ENCODE data around the gene ARHGEF17.

The ARHGEF17 gene

DNA sequence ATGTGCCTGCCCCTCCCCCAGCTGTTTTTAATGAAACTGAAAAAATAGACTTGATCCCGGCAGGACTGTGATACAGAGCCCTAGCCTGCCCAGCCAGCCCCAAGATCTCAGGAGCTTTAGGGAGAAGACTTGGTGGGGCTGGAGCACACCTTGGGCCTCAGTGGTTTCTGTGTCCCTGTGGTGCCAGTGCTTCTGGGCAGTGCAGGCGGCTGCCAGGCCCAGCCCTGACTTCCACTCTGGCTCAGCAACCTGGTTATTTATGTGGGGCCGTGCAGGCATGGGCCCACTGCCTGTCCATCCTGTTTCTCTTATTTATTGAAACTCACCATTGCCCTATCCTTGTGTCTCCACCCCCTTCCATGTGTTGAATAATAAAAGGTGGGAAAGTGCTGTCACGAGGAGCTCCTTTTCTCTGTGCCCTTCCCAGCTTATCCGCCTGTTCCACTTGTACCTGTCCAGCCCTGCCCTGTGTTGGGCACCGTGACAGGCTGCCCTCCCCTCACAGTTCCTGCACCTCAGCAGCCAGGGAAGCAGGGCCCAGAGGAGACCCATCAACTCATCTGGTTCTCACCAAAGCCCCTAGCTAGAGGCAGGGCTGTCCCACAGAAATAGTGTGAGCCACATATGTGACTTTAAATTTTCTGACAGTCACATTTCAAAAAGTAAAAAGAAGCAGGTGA is 88.3 kb downstream of the ARHGEF17 start:
- DNase-seq: no peak

DNA sequence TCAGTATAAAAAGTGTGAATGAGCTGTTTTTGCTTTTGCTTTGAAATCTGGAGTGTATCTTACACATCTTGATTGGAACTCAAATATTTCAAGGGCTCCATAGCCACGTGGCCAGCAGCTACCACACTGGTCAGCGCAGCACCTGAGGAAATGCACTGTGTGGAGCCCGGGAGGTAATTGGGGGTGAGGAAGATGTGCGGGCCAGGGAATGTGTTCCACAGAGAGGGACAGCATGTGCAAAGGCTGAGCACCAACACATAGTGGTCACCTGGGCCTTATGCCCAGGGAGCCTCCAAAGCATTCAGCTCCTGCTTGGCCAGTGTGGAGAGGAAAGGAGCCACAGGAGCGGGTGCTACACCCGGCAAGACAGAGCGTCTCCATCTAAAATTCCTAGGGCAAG is 88.9 kb downstream of the ARHGEF17 start:
- no peak for DNase-seq

DNA sequence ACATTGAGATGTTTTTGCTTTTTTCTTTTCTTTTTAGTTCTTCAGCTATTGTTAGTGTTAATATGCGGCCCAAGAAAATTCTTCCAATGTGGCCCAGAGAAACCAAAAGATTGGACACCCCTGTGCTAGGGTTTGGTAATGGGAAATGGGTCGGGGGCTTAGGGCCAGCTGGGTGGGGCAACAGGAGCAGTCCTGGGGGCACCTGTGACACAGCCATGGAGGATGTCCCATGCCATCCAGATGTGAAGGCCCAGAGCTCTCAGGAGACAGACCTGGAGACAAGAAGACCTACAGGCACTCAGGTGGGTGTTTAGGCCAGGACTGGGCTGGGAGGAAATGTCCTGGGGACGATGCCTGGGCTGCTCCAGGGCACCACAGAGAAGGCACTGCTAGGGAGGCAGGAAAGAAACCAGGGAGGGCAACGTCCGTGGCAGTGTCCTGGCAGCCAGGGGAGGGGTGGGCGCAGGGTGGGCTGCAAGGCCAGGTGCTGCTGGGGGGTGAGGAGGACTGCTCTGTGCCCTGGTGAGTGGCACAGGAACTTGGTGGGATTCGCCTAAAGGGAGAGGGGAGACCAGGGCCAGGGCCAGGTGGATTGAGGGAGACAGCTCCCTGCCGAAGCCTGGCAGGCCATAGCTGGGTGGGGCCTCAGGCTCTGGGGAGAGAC is 89.5 kb downstream of the ARHGEF17 start:
- DNase-seq: no peak

DNA sequence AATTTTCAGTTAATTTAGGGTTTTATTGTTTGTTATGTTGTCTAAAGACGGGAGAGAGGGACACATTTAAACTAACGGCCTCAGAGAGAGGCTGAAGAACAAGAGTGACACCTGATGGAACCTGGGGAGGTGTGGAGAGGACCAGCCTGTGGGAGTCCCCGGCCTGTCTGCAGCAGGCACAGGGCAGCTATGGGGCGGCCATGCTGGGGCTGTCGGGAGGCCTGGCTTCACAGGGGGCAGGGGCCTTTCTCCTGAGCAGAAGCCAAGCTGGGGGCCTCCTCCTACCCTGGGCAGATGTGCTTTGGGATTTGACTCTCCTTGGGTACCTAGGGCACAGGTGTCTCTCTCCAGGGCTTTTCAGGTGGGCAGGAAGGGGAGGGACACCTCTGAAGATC is 90.1 kb downstream of the ARHGEF17 start:
- DNase-seq: no peak

DNA sequence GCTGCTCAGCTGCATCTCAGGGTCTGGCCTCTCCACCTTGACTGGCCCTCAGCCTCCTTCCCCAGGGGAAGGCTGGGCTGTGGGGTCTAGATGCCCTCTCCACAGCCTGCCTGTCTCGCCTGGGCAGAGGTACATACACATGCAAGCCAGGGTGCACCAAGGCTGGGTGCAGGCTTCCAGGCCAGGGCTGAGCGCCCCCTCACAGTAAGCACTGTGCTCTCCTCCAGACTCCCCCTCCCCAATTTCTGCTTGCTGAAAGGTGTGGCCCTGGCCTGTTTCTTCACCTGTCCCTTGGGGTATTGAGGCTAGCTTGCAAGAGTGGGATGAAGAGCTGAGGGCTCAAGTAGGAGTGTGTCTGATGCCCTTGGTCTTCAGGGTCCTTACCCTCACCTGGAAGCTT is 90.6 kb downstream of the ARHGEF17 start:
- DNase-seq: no peak

DNA sequence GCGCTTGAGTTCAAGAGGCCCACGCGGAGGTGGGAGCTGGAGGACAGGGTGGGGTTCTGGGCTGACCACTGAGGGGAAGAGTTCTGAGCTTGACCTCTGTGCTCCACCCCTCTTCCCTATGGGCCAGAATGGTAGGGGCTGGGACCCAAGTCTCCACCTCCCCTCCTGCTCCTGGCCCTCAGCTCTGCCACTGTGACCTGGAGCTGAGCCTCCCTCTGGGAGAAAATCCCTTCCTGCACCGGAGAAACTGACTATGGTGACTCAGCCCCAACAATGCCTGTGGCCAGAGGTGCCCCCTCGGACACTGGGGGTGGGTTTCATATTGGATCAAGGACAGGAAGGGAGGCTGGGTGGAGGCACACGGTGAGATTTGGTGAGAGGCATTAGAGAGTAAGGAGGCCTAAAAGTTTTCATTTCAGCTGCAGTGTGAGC is 91.1 kb downstream of the ARHGEF17 start:
- DNase-seq: no peak

DNA sequence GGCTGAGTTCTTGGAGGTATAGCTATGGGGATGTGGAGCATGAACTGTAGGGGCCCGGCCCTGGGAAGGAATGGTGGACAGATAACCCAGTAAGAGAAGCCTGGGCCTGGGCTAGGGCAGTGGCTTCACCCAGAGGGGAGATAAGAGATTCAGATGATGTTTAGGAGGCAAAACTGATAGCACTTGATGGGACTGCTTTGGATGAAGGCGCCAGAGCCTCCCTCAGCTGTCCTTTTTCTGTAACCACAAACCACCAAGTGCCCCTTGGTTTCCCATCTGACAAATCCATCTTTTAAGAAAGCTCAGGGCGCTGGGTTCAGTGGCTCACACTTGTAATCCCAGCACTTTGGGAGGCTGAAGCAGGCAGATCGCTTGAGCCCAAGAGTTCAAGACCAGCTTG is 91.6 kb downstream of the ARHGEF17 start:
- no peak for DNase-seq

DNA sequence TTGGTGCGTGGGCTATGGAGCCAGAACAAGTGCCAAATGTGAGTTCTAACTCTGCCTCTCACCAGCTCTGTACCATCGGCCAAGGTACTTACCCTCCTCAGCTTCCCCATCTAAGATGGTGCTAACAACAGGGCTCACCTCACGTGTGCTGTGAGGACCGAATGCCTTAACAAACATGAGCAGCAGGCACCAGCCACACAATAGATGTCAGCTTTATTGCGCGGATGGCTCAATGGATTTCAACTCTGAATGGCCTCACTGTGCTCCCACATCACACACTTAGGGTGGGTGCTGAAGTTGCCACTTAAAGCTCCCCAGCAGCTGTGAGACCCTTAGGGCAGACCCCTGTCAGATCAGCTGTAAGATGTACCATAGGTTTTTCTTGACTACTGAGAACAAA is 92.2 kb downstream of the ARHGEF17 start:
- DNase-seq: no peak

DNA sequence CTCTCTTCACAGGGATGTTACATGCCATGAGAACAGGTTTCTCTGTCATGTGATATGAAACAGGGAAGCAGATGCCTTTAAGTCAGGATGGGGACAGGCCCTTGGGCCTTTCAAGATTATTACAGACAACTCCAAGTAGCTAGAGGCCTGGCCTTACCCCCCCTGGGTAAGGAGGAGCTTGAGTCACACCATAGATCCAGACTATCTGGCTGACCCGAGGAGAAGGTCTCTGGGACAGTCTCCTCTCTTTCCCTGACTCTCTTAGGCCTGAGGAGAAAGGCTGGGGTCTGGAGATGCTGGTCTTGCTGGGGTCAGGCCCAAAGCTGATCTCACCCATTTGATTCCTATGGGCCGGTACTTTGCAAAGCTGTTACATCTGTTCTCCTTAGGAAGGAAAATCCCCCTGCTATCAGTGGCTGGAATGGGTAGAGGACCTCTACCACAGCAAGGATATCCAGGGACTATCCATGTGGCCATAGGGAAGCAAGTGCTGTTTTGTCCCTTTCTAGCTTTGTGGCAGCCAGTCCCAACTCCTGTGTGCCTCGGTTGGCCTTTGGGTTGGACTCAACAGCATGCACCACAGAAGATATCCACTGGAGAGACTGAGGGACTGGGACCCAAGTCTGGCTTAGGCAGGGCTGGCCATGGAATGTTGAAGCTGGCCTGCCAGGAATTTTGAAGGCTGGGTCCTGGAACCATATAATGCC is 93.3 kb downstream of the ARHGEF17 start:
- no peak for DNase-seq

DNA sequence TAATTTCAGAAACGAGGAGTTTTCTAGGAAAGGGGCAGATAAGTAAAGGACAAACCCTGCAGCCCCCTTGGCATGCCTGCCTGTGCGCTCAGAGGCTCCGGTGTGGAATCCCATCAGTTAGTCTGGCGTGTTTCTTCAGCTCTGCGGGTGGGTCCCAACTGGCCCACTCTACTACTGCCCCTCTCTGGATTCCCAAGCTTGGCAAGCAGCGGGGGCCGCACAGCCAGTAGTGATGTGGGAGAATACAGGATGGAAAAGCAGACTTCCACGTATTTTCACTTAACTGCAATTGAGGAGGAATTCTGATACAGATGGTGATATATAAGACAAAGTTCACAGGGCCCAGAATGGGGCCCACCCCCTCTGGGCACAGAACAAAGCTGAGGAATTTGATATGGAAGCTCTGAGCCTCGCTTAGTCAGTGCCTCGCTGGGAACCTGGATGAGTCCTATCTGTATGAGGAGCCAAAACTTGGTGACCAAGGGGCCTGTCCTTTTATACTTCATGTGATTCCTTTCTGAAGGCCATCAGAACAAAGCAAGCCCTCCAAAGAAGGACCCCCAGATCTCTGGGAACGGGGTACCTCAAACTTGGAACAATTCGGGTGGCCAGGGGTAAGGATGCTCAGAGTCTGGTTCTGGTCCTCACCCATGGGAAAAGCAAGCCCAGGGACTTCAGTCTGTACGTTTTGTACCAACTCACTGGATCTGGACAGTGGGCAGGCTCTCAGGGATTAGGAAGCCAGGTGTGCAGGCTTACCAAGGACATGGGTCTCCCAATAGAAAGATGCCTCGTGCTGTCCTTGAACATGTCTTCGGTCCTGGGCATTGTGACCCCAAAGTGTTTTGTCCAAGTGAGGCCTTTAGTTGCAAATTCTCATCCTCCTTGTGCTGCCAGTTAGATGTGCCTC is 94.1 kb downstream of the ARHGEF17 start:
- no peak for DNase-seq

DNA sequence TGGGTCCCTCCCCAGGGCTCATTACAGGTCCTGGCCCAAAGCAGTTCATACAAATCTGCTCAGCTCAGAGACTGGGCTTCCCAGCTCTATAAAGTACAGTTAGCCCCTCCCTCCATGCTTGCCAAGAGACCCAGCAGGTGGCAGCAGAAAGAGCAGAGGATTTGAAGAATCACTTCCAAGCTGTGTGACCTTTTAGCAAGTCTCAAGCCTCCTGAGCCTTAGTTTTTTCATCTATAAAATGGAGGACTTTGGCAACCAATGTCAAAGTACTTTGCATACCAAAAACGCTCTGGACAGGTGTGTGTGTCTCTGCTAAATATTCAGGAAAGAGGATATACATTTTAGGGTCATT is 94.7 kb downstream of the ARHGEF17 start:
- no peak for DNase-seq

DNA sequence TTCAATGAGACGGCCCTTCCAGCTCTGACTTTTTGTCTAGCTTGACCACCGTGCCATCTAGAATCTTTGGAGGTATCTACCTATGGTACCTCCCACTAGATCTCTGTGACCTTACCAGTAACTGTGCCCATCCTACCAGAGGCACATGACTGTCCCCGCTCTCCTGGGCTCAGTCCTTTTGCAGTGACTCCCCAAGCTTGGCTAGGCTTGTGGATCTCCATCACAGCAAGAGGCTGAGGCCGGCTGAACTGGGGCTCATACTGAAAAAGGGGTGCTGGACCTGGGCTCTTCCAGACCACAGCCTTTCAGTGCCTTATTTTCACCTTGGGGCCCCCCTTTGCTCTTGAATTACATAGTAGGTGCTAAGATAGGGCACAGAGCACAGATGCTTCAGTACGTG is 95.5 kb downstream of the ARHGEF17 start:
- DNase-seq: no peak

DNA sequence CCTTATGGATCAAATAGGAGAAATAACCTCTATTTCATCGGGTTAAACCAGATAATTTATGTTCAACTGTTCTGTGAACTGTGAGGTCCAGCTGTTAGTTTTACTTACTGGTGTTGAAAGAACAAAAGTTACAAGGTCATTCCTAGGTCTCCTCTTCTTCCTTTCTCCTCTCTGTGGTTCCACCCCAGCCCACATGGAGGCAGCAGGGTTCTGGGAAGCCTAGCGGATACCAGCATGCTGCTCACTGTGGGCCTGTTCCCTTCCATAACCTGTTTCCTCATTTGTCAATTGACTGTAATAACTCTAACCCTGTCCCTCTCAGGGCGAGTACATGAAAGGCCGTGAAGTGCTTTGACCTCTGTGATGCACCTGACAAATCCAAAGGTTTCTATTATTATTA is 96.0 kb downstream of the ARHGEF17 start:
- DNase-seq: no peak

DNA sequence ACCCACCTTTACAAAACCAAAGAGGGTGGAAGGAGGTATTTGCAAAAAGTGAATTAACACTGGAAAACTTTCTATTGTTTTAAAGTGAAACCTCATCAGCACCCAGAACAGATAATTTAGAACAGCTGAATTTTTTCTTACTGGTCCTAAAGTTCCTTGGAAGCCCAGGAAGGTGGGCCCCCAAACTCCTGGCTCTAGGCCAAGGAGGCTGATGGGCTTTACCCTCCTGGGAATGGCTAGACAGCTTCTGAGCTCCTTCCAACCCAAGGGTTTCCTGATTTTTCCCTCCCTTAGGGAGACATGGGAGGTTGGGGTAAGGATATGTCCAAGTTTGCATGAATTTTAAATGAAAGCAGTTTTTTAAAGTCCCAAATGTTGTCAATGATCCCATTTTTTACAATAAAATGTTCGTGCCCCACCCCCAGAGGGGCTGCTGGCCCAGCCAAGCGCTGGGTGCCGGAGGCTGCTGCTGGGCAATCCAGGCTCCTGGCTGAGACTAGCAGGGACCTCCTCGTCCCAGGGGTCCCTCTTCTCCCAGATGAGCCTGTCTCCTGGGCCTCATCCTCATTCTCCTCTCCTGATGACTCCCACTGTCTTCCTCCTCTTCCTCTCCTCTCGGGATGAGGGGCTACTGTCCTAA is 96.5 kb downstream of the ARHGEF17 start:
- DNase-seq: no peak

DNA sequence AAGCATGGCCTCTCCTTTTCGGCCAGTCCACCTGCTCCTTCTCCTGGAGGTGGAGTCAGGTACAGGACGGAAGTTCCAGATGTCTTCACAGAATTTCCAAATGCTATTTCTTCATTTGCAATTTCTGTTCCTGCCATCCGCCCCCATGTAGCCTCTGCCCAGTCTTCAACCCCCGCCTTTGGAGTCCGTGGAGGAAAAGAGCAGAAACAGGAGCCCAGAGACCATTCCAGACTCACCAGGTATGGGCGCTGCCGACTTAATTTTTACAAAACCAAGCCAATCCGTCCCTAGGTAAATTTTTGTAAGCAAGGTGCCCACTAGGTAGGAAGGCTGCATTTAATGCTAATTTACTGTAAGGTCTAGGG is 97.1 kb downstream of the ARHGEF17 start:
- no peak for DNase-seq

DNA sequence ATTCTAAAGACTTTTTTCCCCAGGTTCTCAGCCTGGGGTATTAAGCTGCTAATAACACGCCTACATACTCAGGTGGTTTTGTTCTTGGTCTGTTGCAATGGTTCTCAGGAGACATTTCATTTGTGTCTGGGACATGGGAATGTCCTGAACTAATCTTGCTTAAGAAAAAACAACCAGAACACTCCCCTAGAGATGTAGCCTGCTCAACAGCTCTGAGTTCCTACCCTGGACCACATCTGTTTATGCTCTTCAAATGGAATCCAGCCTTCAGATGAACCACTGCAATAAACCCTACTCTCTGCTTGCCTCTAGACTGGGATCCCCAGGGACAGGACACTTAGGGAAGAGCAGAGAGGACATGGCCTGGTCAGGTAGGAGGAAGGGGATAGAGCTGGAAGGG is 98.1 kb downstream of the ARHGEF17 start:
- no peak for DNase-seq

DNA sequence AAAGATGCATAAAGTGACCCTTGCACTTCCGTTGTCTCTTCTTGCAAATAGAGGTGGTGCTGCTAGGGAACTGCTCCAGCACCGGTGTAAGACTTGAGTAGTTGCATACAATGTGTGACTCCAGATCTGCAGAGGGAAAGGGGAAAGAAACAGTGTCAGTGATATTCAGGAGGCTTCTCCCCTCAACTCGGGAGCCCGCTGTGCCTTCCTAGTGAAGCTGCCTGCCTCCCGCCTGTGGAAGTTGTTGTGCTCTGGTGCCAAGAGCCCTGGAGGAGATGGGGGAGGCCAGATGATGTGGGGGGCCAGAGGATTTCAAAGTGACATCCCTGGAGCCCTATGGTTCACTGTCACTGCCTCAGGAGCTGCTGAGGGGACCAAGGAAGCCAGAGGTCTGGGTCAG is 98.5 kb downstream of the ARHGEF17 start:
- no peak for DNase-seq

DNA sequence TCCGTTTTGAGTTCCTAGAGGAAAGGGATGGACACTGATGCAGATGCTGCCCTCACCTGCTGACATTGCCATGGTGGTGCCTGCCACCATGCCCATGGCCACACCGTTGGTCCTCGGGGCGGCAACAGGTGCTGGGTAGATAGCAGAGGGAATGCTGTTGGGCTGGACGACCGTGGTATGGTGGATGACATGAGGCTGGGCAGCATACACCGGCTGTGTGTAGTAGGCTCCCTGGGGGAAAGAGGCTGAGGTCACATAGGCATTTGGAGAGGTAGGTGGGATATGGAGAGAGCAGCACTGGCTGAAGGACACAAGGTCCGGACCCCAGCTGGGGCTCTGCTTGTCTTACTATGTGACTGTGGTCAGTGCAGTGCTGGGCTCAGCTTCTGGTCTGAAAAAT is 101.4 kb downstream of the ARHGEF17 start:
- DNase-seq: no peak

DNA sequence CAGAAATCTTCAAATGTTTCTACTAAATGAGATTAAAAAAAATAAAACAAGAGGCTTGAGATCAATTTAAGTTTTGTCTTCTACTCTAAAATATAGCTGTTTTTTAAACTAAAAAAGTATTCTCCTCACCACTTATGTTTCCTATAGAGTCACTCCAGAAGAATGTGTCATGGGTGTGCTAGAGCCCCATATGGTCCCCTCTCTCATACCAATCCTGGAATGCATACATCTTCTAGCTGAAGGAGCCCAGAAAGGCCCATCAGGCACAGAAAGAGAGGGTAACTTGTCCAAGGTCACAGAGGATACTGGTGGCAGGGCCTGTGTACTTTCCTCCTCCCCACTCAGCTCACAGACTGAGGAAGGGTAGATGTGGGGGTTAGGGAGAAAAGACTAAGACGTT is 102.6 kb downstream of the ARHGEF17 start:
- DNase-seq: no peak

DNA sequence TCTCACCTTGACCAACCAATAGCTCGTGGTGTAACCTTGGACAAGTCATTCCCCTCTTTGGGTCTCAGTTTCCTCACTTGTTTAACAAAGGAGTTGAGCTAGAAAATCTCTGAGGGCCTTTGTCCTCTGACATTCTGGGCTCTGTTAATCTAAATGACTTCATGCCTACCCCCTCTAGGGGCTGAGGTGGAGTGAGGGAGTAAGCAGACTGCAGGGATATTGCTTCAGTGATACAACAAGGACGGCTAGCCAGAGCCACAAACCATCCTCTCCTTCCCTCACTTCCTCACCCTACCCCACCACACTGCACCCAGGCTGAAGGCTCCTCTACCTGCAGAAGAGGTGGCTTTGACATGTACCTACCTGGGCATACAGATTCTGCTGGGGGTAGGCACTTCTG is 103.0 kb downstream of the ARHGEF17 start:
- DNase-seq: no peak

DNA sequence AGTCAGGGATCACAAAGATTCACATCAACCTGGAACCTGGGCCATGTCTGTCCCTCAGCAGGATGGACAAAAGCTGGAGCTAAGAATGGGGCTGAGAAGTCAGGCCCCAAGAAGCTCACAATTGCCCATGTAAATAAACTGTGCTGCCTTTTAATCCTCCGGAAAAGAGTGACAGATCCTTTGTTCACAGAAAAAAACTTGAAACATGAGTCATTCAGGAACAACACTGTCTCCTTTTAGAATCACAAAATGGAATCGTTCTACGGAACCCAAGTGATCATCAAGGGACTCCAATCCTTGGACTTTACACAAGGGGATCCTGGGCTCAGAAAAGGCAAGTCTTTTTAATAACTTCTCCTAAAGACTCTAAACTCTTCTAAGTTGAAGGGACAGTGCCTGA is 104.2 kb downstream of the ARHGEF17 start:
- no peak for DNase-seq

DNA sequence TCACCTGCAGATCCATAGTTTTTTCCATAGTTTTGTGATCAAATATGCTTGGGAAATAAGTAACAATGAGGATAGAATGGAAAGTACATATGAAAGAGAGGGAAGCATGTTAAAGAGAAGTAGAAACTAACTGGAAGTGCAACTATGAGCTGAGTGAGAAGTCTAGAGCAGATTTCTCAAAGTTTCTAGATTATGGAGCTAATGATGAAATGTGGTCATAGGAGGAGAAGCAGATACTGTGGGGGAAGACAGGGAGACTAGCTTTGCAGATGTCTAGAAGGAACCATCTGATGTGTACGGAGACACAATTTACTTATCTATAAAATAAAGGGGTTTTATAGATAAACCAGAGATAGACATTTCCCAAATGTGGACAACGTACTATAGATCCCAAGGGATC is 105.2 kb downstream of the ARHGEF17 start:
- no peak for DNase-seq

Data from effector CD4-positive, alpha-beta T cell (primary cell).